HepG2 (cell line): ENCODE results near the gene DDOST. TPM values are rescaled to one million over a fixed set of nuclear protein-coding genes. Genes with fewer than 3 reads are reported as not detected.
A peak's percentile ranks its signal among the peaks of the same experiment; 100 is the strongest.

Experiments used
- ATAC-seq: fragments of 200-7000 bp; cut with Tn5 transposase; 3 replicates; pipeline ENCODE4 v1.9.1; 2020; ENCODE audit warnings: mild to moderate bottlenecking, moderate library complexity
- Bru-seq: library from RNA; stranded (reverse); fragments of 400-500 nt; gene quantifications from one replicate; lab custom pipeline; 2021; lab: Mats Ljungman, UMichigan
- BruChase-seq, 2 experiments: library from RNA; stranded (reverse); fragments of 400-500 nt; gene quantifications; one replicate each; lab custom pipeline; 2021; lab: Mats Ljungman, UMichigan
- BruUV-seq: library from RNA; stranded (reverse); fragments of 400-500 nt; replicated peaks from 2 replicates; lab custom pipeline; 2021; lab: Mats Ljungman, UMichigan
- CTCF ChIA-PET: fragments of 300-600 bp; formaldehyde crosslinking; extraction: SDS; loops from one replicate; lab custom pipeline; 2021; ENCODE audit warnings: low total read pairs, inconsistent platforms, low intra/inter-chr PET ratio; lab: Yijun Ruan, JAX
- POLR2A ChIA-PET: fragments of 350-600 bp; sonication (Branson Sonifier 250); formaldehyde crosslinking; loops from one replicate; lab custom pipeline; 2020; ENCODE audit warnings: antibody characterized with exemption, inconsistent platforms; lab: Yijun Ruan, JAX
- DNase-seq: peaks from one replicate; pipeline ENCODE4 v3.0.0-alpha.2; 2015; ENCODE audit warnings: low spot score
- FAIRE-seq: peaks from 3 replicates; lab custom pipeline; 2011; peaks lifted over from hg19 to GRCh38; lab: Jason Lieb, UNC
- H2AFZ ChIP-seq: one replicate; pipeline ENCODE4 v1.6.1; 2011; ENCODE audit warnings: low read length, inconsistent platforms
- H3K27ac ChIP-seq: fragments of 300-600 bp; 3 replicates; pipeline ENCODE4 v1.8.0; 2011; ENCODE audit warnings: mixed run types, mild to moderate bottlenecking, mixed read lengths, low read length, inconsistent platforms; ENCODE audit not compliant: insufficient read depth; ENCODE audit errors: extremely low read length
- H3K27me3 ChIP-seq, 2 experiments: fragments of 200-600 bp in 1 of 2; 2 replicates in 1 of 2; 3 replicates in 1 of 2; pipeline versions ENCODE4 v1.6.0 to v1.8.0; 2011; ENCODE audit warnings: low read length in 2 of 2, mild to moderate bottlenecking in 2 of 2, moderate library complexity in 2 of 2, inconsistent platforms in 1 of 2; ENCODE audit not compliant: insufficient read depth in 2 of 2, control insufficient read depth in 1 of 2
- H3K36me3 ChIP-seq, 2 experiments: fragments of 200-600 bp in 1 of 2; replicated peaks in 1 of 2; 2 replicates in 1 of 2; 3 replicates in 1 of 2; pipeline versions ENCODE4 v1.5.1 to v1.8.0; 2011; ENCODE audit warnings: low read length in 2 of 2, inconsistent platforms in 1 of 2; ENCODE audit not compliant: insufficient read depth in 2 of 2, control insufficient read depth in 1 of 2
- H3K4me1 ChIP-seq: 2 replicates; pipeline ENCODE4 v1.5.1; 2012; ENCODE audit warnings: low read length, inconsistent platforms; ENCODE audit not compliant: insufficient read depth
- H3K4me2 ChIP-seq: 2 replicates; pipeline ENCODE4 v1.6.0; 2011; ENCODE audit warnings: low read depth, low read length, inconsistent platforms
- H3K4me3 ChIP-seq, 3 experiments: fragments of 200-600 bp in 1 of 3; sonication (generic), shearing (Covaris generic) in 1 of 3; replicated peaks in 1 of 3; 2 replicates each; pipeline ENCODE4 v1.5.1; 2011 to 2016; ENCODE audit warnings: low read length in 3 of 3, inconsistent platforms in 2 of 3, low read depth in 2 of 3, mild to moderate bottlenecking in 2 of 3, control low read depth in 1 of 3, mixed read lengths in 1 of 3; ENCODE audit not compliant: insufficient read depth in 1 of 3
- H3K79me2 ChIP-seq: one replicate; pipeline ENCODE4 v1.6.1; 2011; ENCODE audit warnings: low read length, inconsistent platforms; ENCODE audit not compliant: insufficient read depth
- H3K9ac ChIP-seq: 2 replicates; pipeline ENCODE4 v1.6.0; 2011; ENCODE audit warnings: mild to moderate bottlenecking, low read depth, low read length, inconsistent platforms; ENCODE audit not compliant: insufficient read depth
- H3K9me3 ChIP-seq: 2 replicates; pipeline ENCODE4 v1.5.1; 2012; ENCODE audit warnings: mild to moderate bottlenecking, low read length
- H4K20me1 ChIP-seq: 2 replicates; pipeline ENCODE4 v1.6.0; 2011; ENCODE audit warnings: inconsistent platforms, mild to moderate bottlenecking, low read length, moderate library complexity; ENCODE audit not compliant: insufficient read depth
- ATF1 ChIP-seq: IDR thresholded peaks from 2 replicates; pipeline ENCODE4 v1.6.1; 2016; ENCODE audit warnings: mild to moderate bottlenecking, control low read depth
- DMAP1 ChIP-seq: IDR thresholded peaks from 2 replicates; pipeline ENCODE4 v1.6.1; 2016
- MIER3 ChIP-seq: IDR thresholded peaks from 2 replicates; pipeline ENCODE4 v1.6.1; 2016; ENCODE audit warnings: missing compliant biosample characterization, borderline replicate concordance
- NFATC3 ChIP-seq: sonication (generic); formaldehyde crosslinking; IDR thresholded peaks from 2 replicates; pipeline ENCODE4 v1.5.1; 2020; ENCODE audit warnings: mild to moderate bottlenecking, missing genetic modification reagents
- TAF1 ChIP-seq: sonication (generic); formaldehyde crosslinking; IDR thresholded peaks from 2 replicates; pipeline ENCODE4 v1.4.0; 2020; ENCODE audit warnings: missing genetic modification reagents
- ZNF224 ChIP-seq: sonication (generic); formaldehyde crosslinking; IDR thresholded peaks from 2 replicates; pipeline ENCODE4 v1.5.0; 2020; ENCODE audit warnings: mild to moderate bottlenecking, missing genetic modification reagents
- ZNF780A ChIP-seq: sonication (generic); formaldehyde crosslinking; IDR thresholded peaks from 2 replicates; pipeline ENCODE4 v1.8.0; 2022; ENCODE audit warnings: mild to moderate bottlenecking, missing genetic modification reagents, moderate library complexity
- ZSCAN22 ChIP-seq: sonication (generic); formaldehyde crosslinking; IDR thresholded peaks from 2 replicates; pipeline ENCODE4 v1.4.0; 2020; ENCODE audit warnings: mild to moderate bottlenecking, missing genetic modification reagents
- WGBS: methylation state at CpG from one replicate; pipeline ENCODE4 v1.1.6; 2017; ENCODE audit warnings: low lambda C conversion rate; 5-methylcytosine and 5-hydroxymethylcytosine counted together
- in situ Hi-C: cut with HindIII; loops from 2 replicates; pipeline ENCODE4 v1.10.0; 2017; ENCODE audit warnings: low pct_unique_long_range_greater_than_20kb; ENCODE audit not compliant: extremely low pct_ligation_motif_present
- intact Hi-C: fragments of 100-400 bp; cut with micrococcal nuclease; formaldehyde crosslinking; loops from one replicate; pipeline ENCODE4 v1.10.0; 2022; ENCODE audit not compliant: unreplicated experiment
- long read RNA-seq, 2 experiments: library from RNA in 1 of 2; library from polyadenylated mRNA in 1 of 2; stranded (forward) in 1 of 2; unstranded in 1 of 2; transcript quantifications; one replicate each; pipeline ENCODE4 v2.0.0, GENCODE V29; 2019 to 2022
- polyA minus RNA-seq, 3 experiments: library from RNA; depleted of rRNA, polyadenylated mRNA; stranded (reverse); fragments of >200 nt; gene quantifications; 2 replicates each; pipeline ENCODE4 v1.2.3, GENCODE V29; 2011; ENCODE audit warnings: low replicate concordance in 1 of 3
- polyA plus RNA-seq, 8 experiments: library from polyadenylated mRNA; depleted of rRNA in 3 of 8; stranded (reverse) in 7 of 8; unstranded in 1 of 8; fragments of >200 nt; fragmentation: Illumina TruSeq in 4 of 8; extraction: Trizol in 4 of 8; gene quantifications; 2 replicates each; pipeline versions ENCODE4 v1.2.1 to v1.2.3, GENCODE V29; 2011 to 2016; ENCODE audit warnings: low read depth in 4 of 8, missing spikeins in 1 of 8, mixed read lengths in 1 of 8; ENCODE audit not compliant: insufficient read depth in 1 of 8
- total RNA-seq, 5 experiments: library from RNA; depleted of rRNA; stranded (reverse); fragments of >200 nt; fragmentation: Illumina TruSeq; extraction: Trizol; gene quantifications; 2 replicates each; pipeline ENCODE4 v1.2.3, GENCODE V29; 2016; ENCODE audit warnings: low read depth in 1 of 5
- TF ChIP-seq, protein P1 (sequence below): sonication (generic); formaldehyde crosslinking; IDR thresholded peaks from 2 replicates; pipeline ENCODE4 v1.5.0; 2020; ENCODE audit warnings: mild to moderate bottlenecking, missing genetic modification reagents, borderline replicate concordance
- TF ChIP-seq, protein P2 (sequence below): fragments of 450-650 bp; IDR thresholded peaks from 2 replicates; pipeline ENCODE4 v1.6.1; 2017

Gene DDOST
- total RNA-seq (2016; rRNA removed; fragmentation: Illumina TruSeq; extraction: Trizol): 167 and 335 TPM in 2 replicates
- total RNA-seq (2016; cell fraction: cytosol; rRNA removed; fragmentation: Illumina TruSeq; extraction: Trizol; ENCODE audit: low read depth): 55.5 and 58.3 TPM in 2 replicates
- 152 and 344 TPM in 2 replicates for total RNA-seq (2016; cell fraction: insoluble cytoplasmic fraction; rRNA removed; fragmentation: Illumina TruSeq; extraction: Trizol)
- 109 and 116 TPM in 2 replicates for total RNA-seq (2016; cell fraction: membrane; rRNA removed; fragmentation: Illumina TruSeq; extraction: Trizol)
- 220 and 261 TPM in 2 replicates for total RNA-seq (2016; cell fraction: nucleus; rRNA removed; fragmentation: Illumina TruSeq; extraction: Trizol)
- polyA plus RNA-seq (2011; rRNA removed): 485 and 494 TPM in 2 replicates
- polyA plus RNA-seq (2011; cell fraction: cytosol; rRNA removed): 512 and 565 TPM in 2 replicates
- polyA plus RNA-seq (2011; cell fraction: nucleus; rRNA removed): 123 and 124 TPM in 2 replicates
- 190 and 241 TPM in 2 replicates for polyA plus RNA-seq (2012)
- 62.9 and 71.0 TPM in 2 replicates for polyA plus RNA-seq (2016; cell fraction: cytosol; fragmentation: Illumina TruSeq; extraction: Trizol; ENCODE audit: low read depth)
- 137 and 148 TPM in 2 replicates for polyA plus RNA-seq (2016; cell fraction: insoluble cytoplasmic fraction; fragmentation: Illumina TruSeq; extraction: Trizol; ENCODE audit: low read depth)
- 92.2 and 98.9 TPM in 2 replicates for polyA plus RNA-seq (2016; cell fraction: membrane; fragmentation: Illumina TruSeq; extraction: Trizol; ENCODE audit: low read depth)
- polyA plus RNA-seq (2016; cell fraction: nucleus; fragmentation: Illumina TruSeq; extraction: Trizol; ENCODE audit: insufficient read depth, low read depth): 331 and 354 TPM in 2 replicates
- 116 and 435 TPM in 2 replicates for polyA minus RNA-seq (2011; rRNA and poly(A)+ RNA removed; ENCODE audit: low replicate concordance)
- polyA minus RNA-seq (2011; cell fraction: cytosol; rRNA and poly(A)+ RNA removed): 152 TPM in 2 replicates
- 85.1 and 101 TPM in 2 replicates for polyA minus RNA-seq (2011; cell fraction: nucleus; rRNA and poly(A)+ RNA removed)
- Bru-seq, nascent RNA: percentile 95 among the genes with signal in this experiment
- BruChase-seq, experiment 1, labeled RNA remaining after a 6-hour chase: percentile 95 among the genes with signal in this experiment
- BruChase-seq, experiment 2, labeled RNA remaining after a 2-hour chase: percentile 92 among the genes with signal in this experiment
- long read RNA-seq, experiment 1, transcript DDOST-202 (11 exons, 2,126 nt): major isoform, 751 of 799 reads
- long read RNA-seq, experiment 1, partial matches to known transcripts: 31 of 799 reads
- long read RNA-seq, experiment 1, other reads (novel, unspliced or antisense): 17 of 799 reads
- long read RNA-seq, experiment 2, transcript DDOST-202 (11 exons, 2,126 nt): major isoform, 636 of 878 reads
- long read RNA-seq, experiment 2, partial matches to known transcripts: 183 of 878 reads
- long read RNA-seq, experiment 2, other reads (novel, unspliced or antisense): 58 of 878 reads

DNA sequence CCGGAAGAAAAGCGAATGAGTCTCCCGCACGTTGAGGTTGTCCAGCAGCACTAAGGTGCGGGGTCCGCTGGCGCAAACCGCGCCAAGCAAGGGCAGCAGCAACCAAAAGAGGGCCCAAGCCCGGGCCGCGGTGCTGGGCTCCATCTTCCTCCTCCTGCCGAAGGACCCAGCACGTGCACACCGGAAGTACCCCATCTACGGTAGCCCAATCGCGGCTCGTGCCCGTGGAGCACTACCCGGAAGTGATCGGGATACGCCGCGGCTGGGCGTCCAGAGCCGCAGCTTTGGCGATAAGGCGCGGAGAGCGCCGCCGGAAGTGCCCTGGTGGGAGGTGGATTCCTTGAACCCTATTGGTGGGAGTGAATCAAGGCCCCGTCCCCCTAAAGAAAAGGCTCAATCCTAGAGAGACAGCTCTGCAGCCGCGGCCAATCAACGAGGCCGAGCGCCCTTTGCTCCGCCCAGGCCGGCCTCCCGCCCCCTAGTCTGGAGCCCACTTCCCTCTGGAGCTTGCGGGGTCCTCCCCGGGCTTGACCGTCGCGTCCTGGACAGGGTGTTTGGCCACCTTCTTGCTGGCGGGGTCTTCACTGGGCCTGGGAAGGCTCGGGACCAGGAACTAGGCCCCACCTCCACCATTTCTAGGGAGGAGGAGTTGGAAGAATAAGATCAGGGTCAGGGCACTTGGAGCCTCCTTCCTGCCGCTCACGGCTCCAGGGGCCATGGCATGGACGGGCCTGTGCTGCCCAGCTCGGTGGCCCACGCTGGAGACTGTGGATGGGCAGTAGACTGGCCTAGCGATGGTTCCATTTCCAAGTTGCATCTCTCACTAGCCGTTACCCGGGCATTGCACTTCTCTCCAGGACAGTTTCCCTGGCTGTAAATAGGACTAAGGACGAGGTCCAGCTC, at the start of gene DDOST:
Gene DDOST, minus strand, starts transcription at position 163 of the 903 bp plus-strand sequence. Its CDS starts 19 bp downstream, at position 144.
- H4K20me1 ChIP-seq: no peaks in the 10 kb centered on the region
- peak within 1 kb of the TSS; percentile 81 for H3K4me2 ChIP-seq
- WGBS: under 1% methylated on average over 17 of the region's 58 CpGs
- peak; percentile 96 for FAIRE-seq
- peak within 1 kb of the TSS; percentile 66 for H3K27ac ChIP-seq
- ChIA-PET POLR2A (interaction anchor here (0.6 to 2.9 kb wide), 18 partner anchors 9 to 1391 kb away, joined by 3 to 24 read pairs (median 4); partner anchors contain the start of genes CDC42, FAM43B, HP1BP3 and PINK1), CTCF (no interaction called here)
- DNase-seq: peak; percentile 98
- peak; percentile 95 for ATAC-seq
- H3K36me3 ChIP-seq: peaks cover 13 to 25% of the 10 kb centered on the region in 2 experiments
- H3K4me1 ChIP-seq: peaks cover 47% of the 10 kb centered on the region
- H3K9ac ChIP-seq: peak within 1 kb of the TSS; percentile 85
- no peak within 1 kb of the TSS for H2AFZ ChIP-seq
- peaks cover 46% of the 10 kb centered on the region for H3K79me2 ChIP-seq
- peak within 1 kb of the TSS; percentile 77 to 98 (median 89) for H3K4me3 ChIP-seq
- intact Hi-C loops (no loop called here), in situ Hi-C loops (no loop called here)
- H3K27me3 ChIP-seq: no peaks in the 10 kb centered on the region; a peak in 1 of 5 replicates
- BruUV-seq: no TSS peak
- no peaks in the 10 kb centered on the region for H3K9me3 ChIP-seq
- TF ChIP-seq ZNF780A (no peak), MIER3 (CRISPR knock-in tag) (0 out of 2 replicates have a peak, but pooled peaks have one; percentile 53), DMAP1 (peak; percentile 76; the same call in 1 of the 2 replicates), ZSCAN22 (no peak), NFATC3 (peak; percentile 86), ZNF224 (CRISPR knock-in tag) (0 out of 2 replicates have a peak, but pooled peaks have one; percentile 37), TAF1 (CRISPR knock-in tag) (peak; percentile 84), ATF1 (peak; percentile 56; the same call in 1 of the 2 replicates)
- TF ChIP-seq, protein P1, sequence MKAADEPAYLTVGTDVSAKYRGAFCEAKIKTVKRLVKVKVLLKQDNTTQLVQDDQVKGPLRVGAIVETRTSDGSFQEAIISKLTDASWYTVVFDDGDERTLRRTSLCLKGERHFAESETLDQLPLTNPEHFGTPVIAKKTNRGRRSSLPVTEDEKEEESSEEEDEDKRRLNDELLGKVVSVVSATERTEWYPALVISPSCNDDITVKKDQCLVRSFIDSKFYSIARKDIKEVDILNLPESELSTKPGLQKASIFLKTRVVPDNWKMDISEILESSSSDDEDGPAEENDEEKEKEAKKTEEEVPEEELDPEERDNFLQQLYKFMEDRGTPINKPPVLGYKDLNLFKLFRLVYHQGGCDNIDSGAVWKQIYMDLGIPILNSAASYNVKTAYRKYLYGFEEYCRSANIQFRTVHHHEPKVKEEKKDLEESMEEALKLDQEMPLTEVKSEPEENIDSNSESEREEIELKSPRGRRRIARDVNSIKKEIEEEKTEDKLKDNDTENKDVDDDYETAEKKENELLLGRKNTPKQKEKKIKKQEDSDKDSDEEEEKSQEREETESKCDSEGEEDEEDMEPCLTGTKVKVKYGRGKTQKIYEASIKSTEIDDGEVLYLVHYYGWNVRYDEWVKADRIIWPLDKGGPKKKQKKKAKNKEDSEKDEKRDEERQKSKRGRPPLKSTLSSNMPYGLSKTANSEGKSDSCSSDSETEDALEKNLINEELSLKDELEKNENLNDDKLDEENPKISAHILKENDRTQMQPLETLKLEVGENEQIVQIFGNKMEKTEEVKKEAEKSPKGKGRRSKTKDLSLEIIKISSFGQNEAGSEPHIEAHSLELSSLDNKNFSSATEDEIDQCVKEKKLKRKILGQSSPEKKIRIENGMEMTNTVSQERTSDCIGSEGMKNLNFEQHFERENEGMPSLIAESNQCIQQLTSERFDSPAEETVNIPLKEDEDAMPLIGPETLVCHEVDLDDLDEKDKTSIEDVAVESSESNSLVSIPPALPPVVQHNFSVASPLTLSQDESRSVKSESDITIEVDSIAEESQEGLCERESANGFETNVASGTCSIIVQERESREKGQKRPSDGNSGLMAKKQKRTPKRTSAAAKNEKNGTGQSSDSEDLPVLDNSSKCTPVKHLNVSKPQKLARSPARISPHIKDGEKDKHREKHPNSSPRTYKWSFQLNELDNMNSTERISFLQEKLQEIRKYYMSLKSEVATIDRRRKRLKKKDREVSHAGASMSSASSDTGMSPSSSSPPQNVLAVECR (CRISPR knock-in tag): peak; percentile 91; the same call in 1 of the 2 replicates
- TF ChIP-seq, protein P2, sequence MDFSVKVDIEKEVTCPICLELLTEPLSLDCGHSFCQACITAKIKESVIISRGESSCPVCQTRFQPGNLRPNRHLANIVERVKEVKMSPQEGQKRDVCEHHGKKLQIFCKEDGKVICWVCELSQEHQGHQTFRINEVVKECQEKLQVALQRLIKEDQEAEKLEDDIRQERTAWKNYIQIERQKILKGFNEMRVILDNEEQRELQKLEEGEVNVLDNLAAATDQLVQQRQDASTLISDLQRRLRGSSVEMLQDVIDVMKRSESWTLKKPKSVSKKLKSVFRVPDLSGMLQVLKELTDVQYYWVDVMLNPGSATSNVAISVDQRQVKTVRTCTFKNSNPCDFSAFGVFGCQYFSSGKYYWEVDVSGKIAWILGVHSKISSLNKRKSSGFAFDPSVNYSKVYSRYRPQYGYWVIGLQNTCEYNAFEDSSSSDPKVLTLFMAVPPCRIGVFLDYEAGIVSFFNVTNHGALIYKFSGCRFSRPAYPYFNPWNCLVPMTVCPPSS: no peak
